GM19328 (cell line): ENCODE data around the gene INPP5A.

Experiments used
- ATAC-seq: cut with Tn5 transposase; IDR thresholded peaks from one replicate; pipeline ENCODE4 v1.9.1; 2021; ENCODE audit warnings: mild to moderate bottlenecking, moderate library complexity; ENCODE audit not compliant: unreplicated experiment

Gene INPP5A

DNA sequence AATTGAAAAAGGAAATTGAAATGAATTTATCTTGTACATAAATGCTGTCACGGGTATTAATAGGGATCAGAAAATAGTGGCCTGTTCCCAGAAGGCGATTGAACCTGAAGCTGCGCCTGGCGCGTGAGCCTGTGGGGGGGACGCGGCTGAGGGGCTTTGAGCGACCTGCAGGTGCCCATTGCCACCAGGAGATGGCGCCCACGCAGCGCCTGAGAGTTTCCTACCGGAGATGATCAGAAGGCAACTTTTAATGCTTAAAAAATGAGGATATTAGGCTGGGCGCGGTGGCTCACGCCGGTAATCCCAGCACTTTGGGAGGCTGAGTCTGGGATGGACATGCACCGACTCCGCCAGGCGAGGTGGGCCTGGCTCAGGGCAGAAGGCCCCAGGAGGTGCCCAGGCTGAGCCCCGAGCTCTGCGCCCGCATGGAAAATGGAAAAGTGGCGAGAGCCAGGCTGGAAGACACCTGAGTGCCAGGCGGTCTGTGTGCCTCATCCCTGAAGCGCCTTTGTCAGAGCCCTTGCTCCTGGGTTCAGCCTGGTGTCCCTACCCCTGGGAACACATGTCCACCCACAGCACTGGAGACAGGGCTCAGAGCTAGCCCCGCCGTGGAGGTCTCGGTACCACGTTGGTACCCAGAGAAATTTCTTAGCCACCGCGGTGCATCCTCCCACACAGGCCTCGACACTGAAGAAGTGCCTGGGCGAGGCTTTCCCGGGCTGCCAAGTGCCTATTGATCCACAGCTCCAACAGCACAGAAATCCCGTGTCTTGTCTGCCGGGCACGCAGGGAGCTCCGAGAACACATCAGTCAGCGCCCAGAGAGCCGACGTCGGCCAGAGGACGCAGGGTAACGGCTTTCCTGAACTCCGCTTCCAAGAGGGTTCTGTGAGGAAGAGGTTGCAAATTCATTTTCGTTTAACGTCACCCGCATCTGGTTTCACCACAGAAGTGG lies 117.4 kb downstream of the INPP5A start:
- ATAC-seq: no peak

DNA sequence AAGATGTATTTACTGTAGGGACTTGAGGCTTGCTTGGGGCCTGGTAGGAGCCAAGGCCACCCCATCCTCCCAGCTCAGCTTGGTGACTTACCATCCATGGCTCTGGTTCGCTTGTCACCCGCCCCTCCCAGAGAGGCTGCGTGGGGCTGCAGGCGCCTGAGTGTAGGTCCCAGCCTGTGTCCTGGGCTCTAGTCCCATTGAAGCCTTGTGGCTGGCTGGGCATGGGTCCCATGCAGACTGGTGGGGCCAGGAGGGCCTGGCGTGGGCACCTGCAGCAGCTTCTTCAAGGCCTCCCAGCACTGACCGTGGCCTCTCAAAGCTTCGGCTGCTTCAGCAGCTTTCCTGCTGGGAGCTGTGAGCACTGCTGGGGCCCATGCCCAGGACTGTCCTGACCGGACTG lies 118.1 kb downstream of the INPP5A start:
- ATAC-seq: no peak

GRCh38 chr10:132656283-132657126 lies 118.9 kb downstream of the INPP5A start:
- no peak for ATAC-seq

- ATAC-seq: no peak
Observed at GRCh38 chr10:132657127-132657706, 119.6 kb downstream of the INPP5A start.

DNA sequence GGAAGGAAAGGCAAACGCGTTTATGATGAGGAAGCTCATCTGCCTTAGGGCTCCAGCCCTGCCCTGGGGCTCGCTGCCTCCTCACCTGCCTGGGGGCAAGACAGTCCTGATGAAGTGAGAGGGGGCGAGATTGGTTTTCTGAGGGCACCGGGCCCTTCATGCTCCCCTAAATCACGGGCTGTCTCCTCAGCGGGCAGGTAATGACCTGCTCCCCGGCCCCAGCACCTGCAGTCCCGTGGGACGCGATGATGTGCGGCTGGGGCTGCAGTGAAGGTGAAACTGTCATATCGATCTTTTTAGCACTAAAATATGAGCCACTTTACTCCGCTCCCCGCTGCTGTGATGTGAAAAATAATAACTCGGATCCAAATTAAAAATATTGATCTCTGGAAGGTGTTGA lies 120.2 kb downstream of the INPP5A start:
- ATAC-seq: no peak

GRCh38 chr10:132658546-132659205 lies 121.1 kb downstream of the INPP5A start:
- no peak for ATAC-seq

DNA sequence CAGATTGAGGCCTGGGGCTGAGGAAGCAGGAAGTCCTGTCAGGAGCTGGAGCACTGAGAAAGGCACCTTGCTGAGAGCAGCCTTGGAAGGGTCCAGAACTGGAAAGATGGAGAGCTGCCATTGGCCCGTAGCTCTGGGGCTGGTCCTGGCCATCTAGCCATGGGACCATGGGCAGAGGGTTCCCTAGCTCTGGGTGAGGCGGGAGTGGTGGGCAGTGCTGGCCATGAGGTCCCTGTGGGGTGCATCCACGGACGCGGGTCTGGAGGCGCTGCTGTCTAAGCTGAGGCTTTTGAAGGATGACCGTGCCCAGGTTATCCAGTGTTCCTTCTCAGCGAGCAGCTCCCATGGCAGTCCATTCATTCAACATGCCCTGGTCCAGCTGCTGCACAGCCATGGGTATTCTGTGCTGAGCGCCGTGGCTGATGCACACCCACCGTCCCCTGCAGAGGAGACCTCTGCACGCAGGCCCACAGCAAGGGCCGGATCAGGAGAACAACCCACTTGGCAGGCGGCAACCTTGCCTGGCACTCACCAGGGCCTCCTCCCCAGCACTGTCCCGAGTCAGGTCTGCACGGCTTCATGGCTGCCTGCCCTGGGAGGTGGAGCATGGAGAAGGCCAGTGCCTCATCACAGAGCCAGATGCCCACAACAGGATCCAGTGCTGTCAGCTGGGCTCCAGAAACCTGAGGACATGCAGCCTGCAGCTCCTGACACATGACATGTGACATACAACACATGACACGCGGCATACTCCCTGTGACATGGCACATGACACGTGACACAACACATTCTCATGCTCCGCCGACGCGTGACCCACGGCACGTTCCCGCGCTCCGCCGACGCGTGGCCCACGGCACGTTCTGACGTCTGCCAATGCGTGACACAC lies 121.9 kb downstream of the INPP5A start:
- no peak for ATAC-seq

DNA sequence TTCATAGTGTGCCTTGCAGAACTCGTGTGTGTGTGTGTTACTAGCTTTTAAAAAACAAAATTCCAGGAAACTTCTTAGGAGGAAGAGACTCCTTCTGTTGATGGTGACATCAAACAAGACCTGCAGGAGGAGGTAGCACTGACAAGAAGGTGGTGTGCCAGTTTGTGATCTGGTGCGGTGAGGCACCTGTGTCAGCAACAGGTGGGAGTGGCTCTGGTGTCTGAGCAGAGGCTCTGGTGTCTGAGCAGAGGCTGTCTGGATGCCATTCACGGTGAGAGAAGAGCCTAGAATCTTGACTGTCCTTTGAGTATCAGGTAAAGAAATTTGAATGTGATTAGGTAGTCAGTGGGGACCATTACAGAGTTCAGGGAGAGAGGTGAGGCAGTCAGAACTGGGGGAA lies 122.8 kb downstream of the INPP5A start:
- no peak for ATAC-seq

DNA sequence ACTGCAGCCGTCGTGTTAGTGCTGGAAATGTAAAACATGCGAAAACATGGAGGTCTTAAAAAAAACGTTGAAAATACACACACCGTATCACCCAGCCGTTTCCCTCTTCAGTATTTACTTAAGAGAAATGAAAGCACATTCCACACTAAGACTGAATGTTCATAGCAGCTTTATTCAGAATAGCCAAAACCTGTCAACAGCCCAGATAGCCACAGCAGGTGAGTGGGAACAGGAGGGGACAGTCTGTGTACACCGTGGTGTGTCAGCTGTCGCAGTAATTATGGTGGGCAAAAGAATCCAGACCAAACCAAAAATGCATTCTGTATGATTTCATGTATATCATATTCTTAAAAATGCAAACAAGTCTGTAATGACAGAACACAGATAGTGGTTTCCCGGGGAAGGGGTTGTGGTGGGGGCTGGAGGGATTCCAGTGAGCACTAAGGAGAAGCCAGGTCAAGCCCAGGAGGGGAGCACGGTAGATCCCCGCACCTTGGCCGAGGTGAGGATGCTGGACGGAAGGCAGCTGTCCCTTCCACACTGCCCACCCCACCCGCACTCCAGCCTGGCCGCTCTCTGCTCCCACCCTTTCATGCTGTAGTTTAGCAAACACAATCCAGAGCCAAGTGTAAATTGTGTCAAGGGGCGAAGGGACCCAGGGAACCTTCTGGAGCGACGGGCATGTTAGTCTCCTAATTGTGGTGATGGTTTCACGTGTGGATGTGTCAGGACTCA lies 124.8 kb downstream of the INPP5A start:
- no peak for ATAC-seq

GRCh38 chr10:132663666-132664365 lies 126.2 kb downstream of the INPP5A start:
- ATAC-seq: no peak

GRCh38 chr10:132664407-132664806 lies 126.8 kb downstream of the INPP5A start:
- ATAC-seq: no peak

GRCh38 chr10:132664883-132665282 lies 127.3 kb downstream of the INPP5A start:
- no peak for ATAC-seq

GRCh38 chr10:132665946-132666704 lies 128.5 kb downstream of the INPP5A start:
- ATAC-seq: no peak

DNA sequence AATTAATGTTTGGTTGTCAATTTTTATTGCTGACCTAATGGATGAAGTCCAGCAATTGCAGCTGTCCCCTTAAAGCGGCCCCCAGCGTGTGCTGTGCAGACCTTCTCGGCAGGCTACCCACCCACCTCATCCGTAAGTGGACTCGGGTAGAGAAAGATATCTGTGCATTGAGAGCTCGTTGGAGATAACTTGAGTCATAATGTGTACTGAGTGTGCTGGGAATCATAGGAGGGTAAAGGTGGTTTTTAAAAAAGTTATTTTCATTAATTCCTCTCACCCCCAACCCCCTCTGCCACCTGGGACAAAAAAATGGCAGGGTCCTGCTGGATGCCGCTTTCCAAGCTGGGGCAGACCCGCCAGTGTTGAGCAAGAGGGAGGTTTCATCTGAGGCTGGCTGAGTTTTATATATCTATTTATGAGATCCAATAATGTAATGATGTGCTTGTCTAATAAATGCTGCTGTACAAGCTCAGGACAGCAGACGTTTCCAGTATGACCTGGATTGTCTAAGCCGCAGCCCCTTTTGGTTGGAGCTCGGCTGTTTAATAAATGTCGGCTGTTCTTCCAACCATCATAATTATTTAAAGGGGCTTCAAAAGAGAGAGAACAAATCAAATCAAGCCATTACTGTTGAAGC lies 129.2 kb downstream of the INPP5A start:
- ATAC-seq: no peak

GRCh38 chr10:132667342-132668047 lies 129.9 kb downstream of the INPP5A start:
- ATAC-seq: no peak

DNA sequence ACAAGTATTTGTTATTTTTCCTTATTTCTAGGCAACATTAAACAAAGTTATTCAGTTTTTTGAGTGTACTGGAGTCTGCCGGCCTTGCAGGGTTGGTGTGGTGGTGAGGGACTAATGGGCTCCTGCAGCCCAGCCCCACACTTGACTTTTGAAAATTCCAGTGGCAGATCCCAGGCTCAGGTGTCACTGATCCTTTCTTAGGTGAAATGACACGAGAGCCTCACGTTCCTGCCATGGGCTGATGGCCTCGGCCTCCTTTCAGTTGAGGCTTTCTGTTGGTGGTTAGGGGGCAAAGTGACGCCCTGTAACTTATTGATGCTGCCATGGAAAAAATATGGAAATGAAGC lies 130.4 kb downstream of the INPP5A start:
- ATAC-seq: no peak
